DMS53 treated with DMSO at 0.1 percent for 48 hours (cell line): Measurements from ENCODE around the gene CCDC28A.

ENCODE experiments used
- DNase-seq: peaks from one replicate; lab custom pipeline; 2025; ENCODE audit not compliant: unreplicated experiment; lab: John Stamatoyannopoulos, UW

Gene CCDC28A

GRCh38 chr6:138833816-138834539 lies 60.4 kb downstream of the CCDC28A start:
- no peak for DNase-seq

GRCh38 chr6:138837246-138837645 lies 63.7 kb downstream of the CCDC28A start:
- DNase-seq = no peak
